Ovary (tissue), 9 donors: ENCODE data around the gene CACHD1. TPM values are rescaled to one million over a fixed set of nuclear protein-coding genes. Genes with fewer than 3 reads are reported as not detected.

Source experiments
- DNase-seq, 5 donors: peaks; one replicate each; pipeline ENCODE4 v3.0.0-alpha.2; 2019 to 2020
- H3K27ac ChIP-seq, 2 donors: fragments of 200-600 bp; one replicate each; pipeline versions ENCODE4 v1.5.1 to v1.8.0; 2019 to 2022
- H3K27me3 ChIP-seq: fragments of 200-600 bp; one replicate; pipeline ENCODE4 v1.8.0; 2022
- H3K36me3 ChIP-seq: fragments of 200-600 bp; sonication (generic); one replicate; pipeline ENCODE4 v1.5.1; 2019
- H3K4me1 ChIP-seq: one replicate; pipeline ENCODE4 v1.8.1; 2013; ENCODE audit warnings: mild to moderate bottlenecking, moderate library complexity; ENCODE audit not compliant: insufficient read depth
- H3K4me3 ChIP-seq: fragments of 200-600 bp; sonication (generic); one replicate; pipeline ENCODE4 v1.5.1; 2017
- H3K9me3 ChIP-seq, 2 donors: fragments of 200-600 bp in 1 of 2; sonication (generic) in 1 of 2; one replicate each; pipeline versions ENCODE4 v1.5.1 to v1.8.1; 2013 to 2019; ENCODE audit warnings: mild to moderate bottlenecking in 1 of 2, moderate library complexity in 1 of 2
- EP300 ChIP-seq: sonication (generic); formaldehyde crosslinking; IDR thresholded peaks from one replicate; pipeline ENCODE4 v1.6.1; 2017; ENCODE audit warnings: antibody characterized with exemption
- POLR2A ChIP-seq: fragments of 450-650 bp; IDR thresholded peaks from one replicate; pipeline ENCODE4 v1.6.1; 2017; ENCODE audit warnings: antibody characterized with exemption, mild to moderate bottlenecking, moderate library complexity
- WGBS, 3 donors: extraction: QIAGEN DNeasy Blood & Tissue Kit in 1 of 3; methylation state at CpG; one replicate each; pipeline versions ENCODE4 v1.1.5 to v1.1.7; 2013 to 2017; 5-methylcytosine and 5-hydroxymethylcytosine counted together
- intact Hi-C, 4 donors: fragments of 100-400 bp; cut with DNase I; formaldehyde crosslinking; loops; one replicate each; pipeline versions ENCODE4 v1.11.0 to v1.15.1; 2022 to 2023
- polyA plus RNA-seq, 2 donors: library from polyadenylated mRNA; stranded (reverse); fragments of 200-250 nt in 1 of 2; fragments of 350-450 nt in 1 of 2; fragmentation: Illumina TruSeq in 1 of 2; extraction: RNeasy Lipid Tissue Mini Kit (QIAGEN cat#74804) in 1 of 2; gene quantifications; one replicate each; pipeline ENCODE4 v1.2.3, GENCODE V29; 2013 to 2014
- total RNA-seq, 7 donors: library from RNA; depleted of rRNA in 2 of 7; stranded (reverse); fragments of >200 nt in 2 of 7; fragmentation: NEBNext Ultra II Directional in 3 of 7; extraction: Animal tissue kit (Norgen Biotek cat#: 25700) in 3 of 7; gene quantifications; one replicate each; pipeline versions ENCODE4 v1.1.0 to v1.2.4, GENCODE V29; 2016 to 2023
- TF ChIP-seq, protein P1 (sequence below), 3 donors: fragments of 450-650 bp in 2 of 3; fragments of 200-600 bp in 1 of 3; IDR thresholded peaks; one replicate each; pipeline versions ENCODE4 v1.5.1 to v1.8.0; 2016 to 2022; ENCODE audit warnings: antibody characterized with exemption in 3 of 3, mild to moderate bottlenecking in 1 of 3
- donor health status: DM: no; HTN: no; CAD: no; lungs with moderate emphysema.
- donor health status: DM: no; HTN: no; CAD: no.
- donor health status: Bipolar disorder and iron deficiency.
- donor health status: DM: yes; HTN: yes; CAD: no.
- donor health status: DM: no; HTN: no; CAD: no.
- donor health status: DM: yes; HTN: yes; CAD: no.

The CACHD1 gene
- total and polyA plus RNA-seq, 9 donors: 17.0 to 33.1 (median 23.2) TPM

DNA sequence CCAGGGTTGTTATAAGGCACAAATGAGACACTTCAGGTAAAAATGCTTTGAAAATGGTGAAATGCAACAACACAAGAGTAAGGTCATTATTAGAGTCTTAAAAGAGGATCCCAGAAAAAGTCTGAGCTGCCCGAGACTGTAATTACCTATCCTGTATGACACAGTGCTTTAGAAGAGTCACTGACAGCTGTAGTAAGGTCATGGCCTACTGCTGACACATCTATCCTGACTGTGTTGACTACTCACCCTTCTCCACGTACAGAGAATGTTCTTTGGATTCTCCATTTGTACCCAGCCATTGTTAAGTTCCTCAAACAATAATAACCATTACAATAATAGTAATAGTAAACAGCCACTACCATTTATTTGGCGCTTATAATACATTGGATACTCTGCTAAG, 104.4 kb downstream of the CACHD1 start:
- no peaks in the 10 kb centered on the region for H3K36me3 ChIP-seq
- intact Hi-C loops: loop anchor here in 1 of 4 donors (10.0 kb wide), 1 partner anchor 100 kb away; the partner anchor contains the start of gene CACHD1
- DNase-seq: no peak
- no peaks in the 10 kb centered on the region for H3K9me3 ChIP-seq
- no peak overlapping the region for H3K27ac ChIP-seq
- 91 to 96% (median 94%) methylated on average over 3 of the region's 3 CpGs for WGBS, 3 donors
- H3K4me1 ChIP-seq: peaks cover 8% of the 10 kb centered on the region
- no peak overlapping the region for H3K4me3 ChIP-seq
- H3K27me3 ChIP-seq: no peaks in the 10 kb centered on the region
- TF ChIP-seq EP300 (no peak), POLR2A (no peak)

DNA sequence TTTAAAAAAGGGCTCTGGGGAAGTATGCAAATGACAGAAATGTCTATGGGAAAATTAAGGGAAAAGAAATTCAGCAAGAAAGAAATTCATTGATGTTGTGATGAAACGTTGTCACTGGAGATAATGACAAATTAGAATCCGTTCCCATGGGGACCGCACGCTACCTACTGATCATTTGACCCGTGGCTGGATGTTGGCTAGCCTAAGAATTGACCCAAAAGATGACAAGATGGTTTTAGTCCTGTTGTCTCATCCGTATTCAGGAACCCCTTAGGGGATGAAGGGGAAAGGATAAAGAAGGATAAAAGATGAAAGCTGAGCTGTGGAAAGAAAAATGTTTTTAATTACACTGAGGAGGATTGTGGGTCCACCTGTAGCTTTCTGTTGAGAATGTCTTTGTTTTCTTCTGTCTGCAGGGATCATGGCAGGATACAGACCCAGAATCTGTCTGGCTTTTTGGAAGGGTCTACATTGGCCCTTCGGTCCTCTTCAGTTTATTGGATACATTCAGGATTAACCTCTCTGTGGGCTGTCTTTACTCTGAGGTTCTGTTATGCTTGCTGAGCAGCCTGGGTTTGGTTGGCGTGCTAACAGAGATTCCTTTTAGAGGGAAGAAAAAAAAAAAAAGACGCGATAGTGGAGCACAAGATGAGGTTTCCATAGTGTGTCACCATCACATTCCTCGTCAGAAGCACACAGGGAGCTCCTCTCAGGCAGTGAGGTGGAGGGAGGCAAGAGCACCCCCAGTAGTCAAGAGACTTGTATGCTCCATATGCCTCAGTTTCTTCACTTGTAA, 106.2 kb downstream of the CACHD1 start:
- Histone ChIP-seq H3K27ac (no peak overlapping the region), H3K27me3 (no peaks in the 10 kb centered on the region), H3K9me3 (no peaks in the 10 kb centered on the region), H3K4me3 (no peak overlapping the region), H3K4me1 (peaks cover 8% of the 10 kb centered on the region), H3K36me3 (no peaks in the 10 kb centered on the region)
- intact Hi-C loops: loop anchor here in 1 of 4 donors (10.0 kb wide), 1 partner anchor 101 kb away; the partner anchor contains the start of gene CACHD1
- TF ChIP-seq EP300: no peak
- 90 to 94% (median 92%) methylated on average over 11 of the region's 11 CpGs for WGBS, 3 donors
- no peak for DNase-seq

DNA sequence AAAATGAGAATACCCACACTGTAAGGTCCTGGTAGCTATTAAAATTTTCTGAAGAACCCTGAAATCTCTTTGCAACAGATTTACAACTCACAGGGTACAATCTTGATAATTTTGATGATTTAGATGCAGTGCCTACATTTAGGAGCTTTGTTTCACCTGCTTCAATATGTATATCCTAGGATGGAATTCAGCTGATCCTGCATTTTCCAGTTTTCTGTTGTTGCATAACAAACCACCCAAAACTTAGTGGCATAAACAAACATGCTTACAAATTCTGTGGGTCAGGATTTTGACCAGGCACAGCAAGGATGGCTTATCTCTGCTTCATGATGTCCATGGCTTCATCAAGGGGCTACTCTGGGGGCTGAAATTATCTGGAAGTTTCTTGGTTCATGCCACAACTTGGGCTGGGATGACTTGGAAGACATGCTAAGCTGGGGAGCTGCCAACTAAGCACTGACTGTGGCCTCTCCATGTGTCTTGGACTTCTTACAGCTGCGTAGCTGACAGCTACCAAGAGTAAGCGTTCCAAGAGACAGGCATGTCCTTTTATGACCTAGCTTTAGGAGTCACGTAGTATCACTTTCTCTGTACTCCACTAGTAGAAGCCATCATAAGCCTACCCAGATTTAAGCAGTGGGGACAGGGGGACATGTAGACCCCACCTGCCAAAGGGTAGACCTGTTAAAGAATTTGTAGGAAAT, 108.5 kb downstream of the CACHD1 start:
- no peaks in the 10 kb centered on the region for H3K36me3 ChIP-seq
- peaks cover 4% of the 10 kb centered on the region for H3K4me1 ChIP-seq
- intact Hi-C loops: loop anchor here in 1 of 4 donors (10.0 kb wide), 1 partner anchor 104 kb away; the partner anchor contains the start of gene CACHD1
- no peaks in the 10 kb centered on the region for H3K9me3 ChIP-seq
- TF ChIP-seq POLR2A: no peak
- no peak for TF ChIP-seq EP300
- TF ChIP-seq, protein P1, sequence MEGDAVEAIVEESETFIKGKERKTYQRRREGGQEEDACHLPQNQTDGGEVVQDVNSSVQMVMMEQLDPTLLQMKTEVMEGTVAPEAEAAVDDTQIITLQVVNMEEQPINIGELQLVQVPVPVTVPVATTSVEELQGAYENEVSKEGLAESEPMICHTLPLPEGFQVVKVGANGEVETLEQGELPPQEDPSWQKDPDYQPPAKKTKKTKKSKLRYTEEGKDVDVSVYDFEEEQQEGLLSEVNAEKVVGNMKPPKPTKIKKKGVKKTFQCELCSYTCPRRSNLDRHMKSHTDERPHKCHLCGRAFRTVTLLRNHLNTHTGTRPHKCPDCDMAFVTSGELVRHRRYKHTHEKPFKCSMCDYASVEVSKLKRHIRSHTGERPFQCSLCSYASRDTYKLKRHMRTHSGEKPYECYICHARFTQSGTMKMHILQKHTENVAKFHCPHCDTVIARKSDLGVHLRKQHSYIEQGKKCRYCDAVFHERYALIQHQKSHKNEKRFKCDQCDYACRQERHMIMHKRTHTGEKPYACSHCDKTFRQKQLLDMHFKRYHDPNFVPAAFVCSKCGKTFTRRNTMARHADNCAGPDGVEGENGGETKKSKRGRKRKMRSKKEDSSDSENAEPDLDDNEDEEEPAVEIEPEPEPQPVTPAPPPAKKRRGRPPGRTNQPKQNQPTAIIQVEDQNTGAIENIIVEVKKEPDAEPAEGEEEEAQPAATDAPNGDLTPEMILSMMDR (IDR thresholded peaks at IDR 0.05): no peak
- no peaks in the 10 kb centered on the region for H3K27me3 ChIP-seq
- DNase-seq: no peak
- 83 to 96% (median 95%) methylated on average over 3 of the region's 3 CpGs for WGBS, 3 donors
- no peak overlapping the region for H3K27ac ChIP-seq
- no peak overlapping the region for H3K4me3 ChIP-seq

DNA sequence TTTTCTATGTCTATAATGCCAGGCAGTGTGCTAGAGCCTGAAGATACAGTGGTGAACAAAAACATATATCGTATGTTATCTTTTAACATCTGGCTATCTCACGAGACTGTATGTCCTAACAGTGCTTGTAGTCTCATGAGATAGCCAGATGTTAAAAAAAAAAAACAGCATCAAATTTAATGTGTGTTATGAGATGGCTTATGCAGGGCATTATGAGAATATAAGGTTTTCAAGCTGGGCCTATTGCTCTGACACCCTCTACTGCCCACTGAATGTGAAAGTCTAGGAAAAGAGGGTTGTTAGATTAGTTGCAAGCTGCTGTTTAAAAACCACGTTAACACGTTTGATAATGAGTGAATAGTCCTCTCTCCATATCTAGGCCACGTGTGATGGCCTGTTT, 109.8 kb downstream of the CACHD1 start:
- intact Hi-C loops: loop anchor here in 2 of 4 donors (10.0 kb wide), 1 partner anchor 105 kb away; the partner anchor contains the start of gene CACHD1 (in 2 of the 2)
- no peaks in the 10 kb centered on the region for H3K36me3 ChIP-seq
- WGBS, 3 donors: 23 to 37% (median 28%) methylated on average over 5 of the region's 5 CpGs
- no peak overlapping the region for H3K4me3 ChIP-seq
- H3K27me3 ChIP-seq: no peaks in the 10 kb centered on the region
- H3K4me1 ChIP-seq: peaks cover 4% of the 10 kb centered on the region
- TF ChIP-seq EP300 (no peak), POLR2A (no peak)
- TF ChIP-seq, protein P1 (IDR thresholded peaks at IDR 0.05): no peak
- H3K9me3 ChIP-seq: no peaks in the 10 kb centered on the region
- DNase-seq: no peak
- no peak overlapping the region for H3K27ac ChIP-seq

DNA sequence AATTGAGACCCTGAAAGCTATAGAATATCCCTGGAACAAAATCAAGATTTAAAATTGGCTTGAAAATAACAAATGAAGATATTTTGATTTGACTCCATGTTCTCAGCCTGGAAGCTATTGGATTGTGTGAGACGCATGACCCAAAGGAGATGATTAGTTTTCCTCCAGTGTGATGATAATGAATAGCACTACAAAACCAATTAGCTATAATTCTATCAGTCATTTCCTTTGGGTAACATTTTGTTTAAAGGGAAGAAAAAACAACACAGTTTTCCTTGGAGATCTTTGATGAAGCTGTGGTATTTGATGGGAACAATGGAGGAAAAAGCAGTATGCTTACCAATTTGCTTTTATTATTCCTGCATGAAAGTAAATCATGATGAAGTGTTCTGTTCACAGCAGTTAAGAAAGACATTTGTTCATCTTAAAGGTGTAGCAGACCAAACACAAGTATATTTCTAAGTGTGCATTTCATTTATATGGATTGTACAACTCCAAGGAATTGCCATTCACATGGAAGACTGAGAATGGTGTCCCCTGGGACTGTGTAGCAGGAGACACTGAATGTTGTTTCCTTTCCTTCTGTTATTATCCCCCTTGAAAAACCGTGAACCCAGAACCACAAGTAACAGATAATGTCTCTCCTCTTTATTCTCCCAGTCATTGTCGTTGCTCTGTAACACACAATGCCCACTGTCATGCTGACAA, 111.4 kb downstream of the CACHD1 start:
- intact Hi-C loops: loop anchor here in 1 of 4 donors (10.0 kb wide), 1 partner anchor 106 kb away; the partner anchor contains the start of gene CACHD1
- 64 to 71% (median 67%) methylated on average over 3 of the region's 3 CpGs for WGBS, 3 donors
- Histone ChIP-seq H3K27me3 (no peaks in the 10 kb centered on the region), H3K4me3 (no peak overlapping the region), H3K9me3 (no peaks in the 10 kb centered on the region), H3K36me3 (no peaks in the 10 kb centered on the region), H3K27ac (no peak overlapping the region), H3K4me1 (peaks cover 4% of the 10 kb centered on the region)
- TF ChIP-seq, protein P1 (IDR thresholded peaks at IDR 0.05): no peak
- TF ChIP-seq POLR2A: no peak
- TF ChIP-seq EP300: no peak
- no peak for DNase-seq
